Measurements from ENCODE around the gene UNCX.
"Not testable (repeated sequence)": the region's sequence is repeated elsewhere in the genome, so short reads cannot be mapped to it uniquely, and the experiment has no call there.

The UNCX gene

GRCh38 chr7:1279895-1280294, 47.2 kb downstream of the UNCX start:
- DNase-seq = not testable (repeated sequence)

- no peak for DNase-seq
Observed at GRCh38 chr7:1281068-1281467, 48.4 kb downstream of the UNCX start.

GRCh38 chr7:1282679-1283078, 50.0 kb downstream of the UNCX start:
- DNase-seq = no peak

GRCh38 chr7:1283337-1283736, 50.7 kb downstream of the UNCX start:
- no peak for DNase-seq

GRCh38 chr7:1283941-1284742, 51.5 kb downstream of the UNCX start:
- DNase-seq = no peak

GRCh38 chr7:1284743-1285458, 52.2 kb downstream of the UNCX start:
- no peak for DNase-seq

GRCh38 chr7:1285556-1286301, 53.1 kb downstream of the UNCX start:
- DNase-seq = no peak

All from NCI-H2227 treated with DMSO at 0.1 percent for 48 hours (cell line).